Esophagus muscularis mucosa (tissue), 4 donors: ENCODE measurements around the gene NTHL1. TPM values are rescaled to one million over a fixed set of nuclear protein-coding genes. Genes with fewer than 3 reads are reported as not detected.
A peak's percentile ranks its signal among the peaks of the same experiment; 100 is the strongest.

Experiments
- DNase-seq: peaks from one replicate; pipeline ENCODE4 v3.0.0-alpha.2; 2017; ENCODE audit errors: extremely low spot score
- H3K27ac ChIP-seq, 4 donors: fragments of 200-600 bp; sonication (generic); replicated peaks in 1 of 4; 1 replicate in 3 of 4; 2 replicates in 1 of 4; pipeline ENCODE4 v1.5.1; 2016 to 2019; ENCODE audit warnings: mild to moderate bottlenecking in 1 of 4
- H3K27me3 ChIP-seq, 4 donors: fragments of 200-600 bp; sonication (generic); one replicate each; pipeline versions ENCODE4 v1.5.1 to v1.6.0; 2016 to 2019
- H3K36me3 ChIP-seq, 4 donors: fragments of 200-600 bp; sonication (generic); one replicate each; pipeline ENCODE4 v1.5.1; 2016 to 2019
- H3K4me1 ChIP-seq, 4 donors: fragments of 200-600 bp; sonication (generic); one replicate each; pipeline ENCODE4 v1.5.1; 2016 to 2019
- H3K4me3 ChIP-seq, 4 donors: fragments of 200-600 bp; sonication (generic); 1 replicate in 2 of 4; 2 replicates in 2 of 4; pipeline ENCODE4 v1.5.1; 2016 to 2019; ENCODE audit warnings: mild to moderate bottlenecking in 4 of 4, moderate library complexity in 1 of 4
- H3K9me3 ChIP-seq, 4 donors: fragments of 200-600 bp; sonication (generic); 1 replicate in 3 of 4; 2 replicates in 1 of 4; pipeline ENCODE4 v1.5.1; 2016 to 2019
- EP300 ChIP-seq: sonication (generic); formaldehyde crosslinking; IDR thresholded peaks from one replicate; pipeline ENCODE4 v1.6.1; 2017; ENCODE audit warnings: antibody characterized with exemption
- POLR2A ChIP-seq: fragments of 450-650 bp; IDR thresholded peaks from one replicate; pipeline ENCODE4 v1.6.1; 2017; ENCODE audit warnings: antibody characterized with exemption, moderate library complexity, mild to moderate bottlenecking, low read depth
- POLR2AphosphoS5 ChIP-seq, 2 donors: sonication (generic); formaldehyde crosslinking; IDR thresholded peaks; one replicate each; pipeline ENCODE4 v1.6.1; 2017; ENCODE audit warnings: antibody characterized with exemption in 2 of 2
- WGBS: methylation state at CpG from one replicate; pipeline ENCODE4 v1.1.5; 2018; 5-methylcytosine and 5-hydroxymethylcytosine counted together
- intact Hi-C: fragments of 100-400 bp; cut with DNase I; formaldehyde crosslinking; loops from one replicate; pipeline ENCODE4 v1.15.1; 2023
- total RNA-seq, 4 donors: library from RNA; depleted of rRNA; stranded (reverse); fragments of >200 nt; gene quantifications; one replicate each; pipeline versions ENCODE4 v1.1.0 to v1.2.1, GENCODE V29; 2016
- TF ChIP-seq, protein P1 (sequence below), 3 experiments: fragments of 200-600 bp in 2 of 3; fragments of 450-650 bp in 1 of 3; sonication (generic) in 2 of 3; IDR thresholded peaks; one replicate each; pipeline ENCODE4 v1.5.1; 2017 to 2019; ENCODE audit warnings: antibody characterized with exemption in 3 of 3, mild to moderate bottlenecking in 2 of 3, moderate library complexity in 1 of 3

Gene NTHL1
- total RNA-seq, 4 donors from 2014 or later: 11.8 to 25.2 (median 18.9) TPM

DNA sequence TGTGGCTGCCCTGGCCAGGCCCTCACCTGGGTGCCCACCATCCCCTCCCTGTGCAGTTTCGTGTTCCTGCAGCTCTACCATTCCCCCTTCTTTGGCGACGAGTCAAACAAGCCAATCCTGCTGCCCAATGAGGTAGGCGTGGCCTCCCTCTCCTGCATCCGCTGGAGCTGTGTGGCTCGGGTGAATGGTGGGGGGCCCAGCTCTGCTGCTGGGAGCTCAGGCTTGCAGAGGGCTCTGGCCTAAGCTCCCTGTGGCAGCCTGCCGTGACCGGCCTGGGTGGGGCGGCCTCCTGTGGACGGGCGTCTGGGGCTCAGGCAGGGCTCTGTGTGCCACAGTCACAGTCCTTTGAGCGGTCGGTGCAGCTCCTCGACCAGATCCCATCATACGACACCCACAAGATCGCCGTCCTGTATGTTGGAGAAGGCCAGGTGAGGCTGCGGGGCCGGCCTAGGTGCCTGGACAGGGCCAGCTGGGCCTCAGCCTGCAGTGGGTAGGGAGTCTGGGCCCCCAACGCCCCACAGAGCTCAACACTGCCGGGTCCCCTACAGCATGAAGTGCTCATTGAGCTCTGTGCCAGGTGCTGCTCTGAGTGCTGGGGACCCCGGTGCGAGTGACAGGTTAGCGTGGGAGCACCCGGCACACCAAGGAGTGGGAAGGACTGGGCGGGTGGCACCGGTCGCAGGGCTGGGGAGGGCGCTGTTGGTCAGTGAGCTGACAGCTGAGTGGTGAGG lies 37.4 kb upstream of the NTHL1 start:
- H3K36me3 ChIP-seq: peaks cover 16 to 100% (median 98%) of the 10 kb centered on the region in 4 donors
- no peak for TF ChIP-seq POLR2AphosphoS5 (IDR thresholded peaks at IDR 0.05)
- no peak for TF ChIP-seq POLR2A
- no peak for TF ChIP-seq EP300
- TF ChIP-seq, protein P1, sequence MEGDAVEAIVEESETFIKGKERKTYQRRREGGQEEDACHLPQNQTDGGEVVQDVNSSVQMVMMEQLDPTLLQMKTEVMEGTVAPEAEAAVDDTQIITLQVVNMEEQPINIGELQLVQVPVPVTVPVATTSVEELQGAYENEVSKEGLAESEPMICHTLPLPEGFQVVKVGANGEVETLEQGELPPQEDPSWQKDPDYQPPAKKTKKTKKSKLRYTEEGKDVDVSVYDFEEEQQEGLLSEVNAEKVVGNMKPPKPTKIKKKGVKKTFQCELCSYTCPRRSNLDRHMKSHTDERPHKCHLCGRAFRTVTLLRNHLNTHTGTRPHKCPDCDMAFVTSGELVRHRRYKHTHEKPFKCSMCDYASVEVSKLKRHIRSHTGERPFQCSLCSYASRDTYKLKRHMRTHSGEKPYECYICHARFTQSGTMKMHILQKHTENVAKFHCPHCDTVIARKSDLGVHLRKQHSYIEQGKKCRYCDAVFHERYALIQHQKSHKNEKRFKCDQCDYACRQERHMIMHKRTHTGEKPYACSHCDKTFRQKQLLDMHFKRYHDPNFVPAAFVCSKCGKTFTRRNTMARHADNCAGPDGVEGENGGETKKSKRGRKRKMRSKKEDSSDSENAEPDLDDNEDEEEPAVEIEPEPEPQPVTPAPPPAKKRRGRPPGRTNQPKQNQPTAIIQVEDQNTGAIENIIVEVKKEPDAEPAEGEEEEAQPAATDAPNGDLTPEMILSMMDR (IDR thresholded peaks at IDR 0.05): no peak
- H3K27ac ChIP-seq: peak overlapping the region in 1 of 4 donors; percentile 46
- no peak overlapping the region for H3K4me3 ChIP-seq
- intact Hi-C loops: no loop called here
- WGBS: 98% methylated on average over 13 of the region's 29 CpGs
- H3K9me3 ChIP-seq: no peaks in the 10 kb centered on the region
- DNase-seq: no peak
- H3K27me3 ChIP-seq: no peaks in the 10 kb centered on the region
- peaks cover 16 to 39% (median 30%) of the 10 kb centered on the region in 4 donors for H3K4me1 ChIP-seq

DNA sequence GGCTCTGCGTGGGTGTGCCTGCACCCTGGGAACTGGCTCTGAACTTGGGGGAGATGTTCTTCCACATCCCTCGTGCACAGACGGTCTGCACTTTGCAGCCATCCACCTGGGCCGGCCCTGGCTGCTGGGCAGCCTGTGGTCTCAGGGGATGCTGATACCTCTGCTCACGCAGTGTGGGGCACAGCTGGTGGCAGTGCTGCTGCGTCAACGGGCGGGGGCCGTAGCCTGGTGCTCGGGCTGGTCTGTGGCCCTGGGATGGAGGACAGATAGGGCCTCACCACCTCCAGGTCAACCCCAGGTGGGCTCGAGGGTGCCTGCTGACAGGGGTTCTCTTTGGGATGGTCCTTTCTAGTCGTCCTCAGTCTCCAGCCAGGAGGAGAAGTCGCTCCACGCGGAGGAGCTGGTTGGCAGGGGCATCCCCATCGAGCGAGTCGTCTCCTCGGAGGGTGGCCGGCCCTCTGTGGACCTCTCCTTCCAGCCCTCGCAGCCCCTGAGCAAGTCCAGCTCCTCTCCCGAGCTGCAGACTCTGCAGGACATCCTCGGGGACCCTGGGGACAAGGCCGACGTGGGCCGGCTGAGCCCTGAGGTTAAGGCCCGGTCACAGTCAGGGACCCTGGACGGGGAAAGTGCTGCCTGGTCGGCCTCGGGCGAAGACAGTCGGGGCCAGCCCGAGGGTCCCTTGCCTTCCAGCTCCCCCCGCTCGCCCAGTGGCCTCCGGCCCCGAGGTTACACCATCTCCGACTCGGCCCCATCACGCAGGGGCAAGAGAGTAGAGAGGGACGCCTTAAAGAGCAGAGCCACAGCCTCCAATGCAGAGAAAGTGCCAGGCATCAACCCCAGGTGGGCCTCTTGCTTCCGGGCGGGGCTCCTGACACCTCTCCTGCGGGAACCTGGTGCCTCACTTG lies 36.5 kb upstream of the NTHL1 start:
- peak overlapping the region in 2 of 4 donors; percentile 28 to 51 for H3K27ac ChIP-seq
- H3K27me3 ChIP-seq: no peaks in the 10 kb centered on the region
- H3K9me3 ChIP-seq: no peaks in the 10 kb centered on the region
- DNase-seq: no peak
- H3K4me1 ChIP-seq: peaks cover 16 to 31% (median 29%) of the 10 kb centered on the region in 4 donors
- no peak for TF ChIP-seq EP300
- TF ChIP-seq POLR2AphosphoS5 (IDR thresholded peaks at IDR 0.05): no peak
- TF ChIP-seq, protein P1 (IDR thresholded peaks at IDR 0.05): no peak
- no peak for TF ChIP-seq POLR2A
- intact Hi-C loops: no loop called here
- no peak overlapping the region for H3K4me3 ChIP-seq
- 96% methylated on average over 10 of the region's 44 CpGs for WGBS
- H3K36me3 ChIP-seq: peaks cover 21 to 100% (median 98%) of the 10 kb centered on the region in 4 donors

- DNase-seq: no peak
- intact Hi-C loops: no loop called here
- H3K27ac ChIP-seq: peak overlapping the region in 3 of 4 donors; percentile 0 to 51 (median 28)
- no peaks in the 10 kb centered on the region for H3K27me3 ChIP-seq
- H3K9me3 ChIP-seq: no peaks in the 10 kb centered on the region
- WGBS: 91% methylated on average over 6 of the region's 19 CpGs
- H3K4me1 ChIP-seq: peaks cover 16 to 31% (median 29%) of the 10 kb centered on the region in 4 donors
- no peak overlapping the region for H3K4me3 ChIP-seq
- H3K36me3 ChIP-seq: peaks cover 20 to 100% (median 98%) of the 10 kb centered on the region in 4 donors
- TF ChIP-seq POLR2A: no peak
- no peak for TF ChIP-seq EP300
- TF ChIP-seq, protein P1 (IDR thresholded peaks at IDR 0.05): no peak
- peak in 1 of 2 donors; percentile 5 for TF ChIP-seq POLR2AphosphoS5 (IDR thresholded peaks at IDR 0.05)
Measured at GRCh38 chr16:2083409-2083808, 35.8 kb upstream of the NTHL1 start.

DNA sequence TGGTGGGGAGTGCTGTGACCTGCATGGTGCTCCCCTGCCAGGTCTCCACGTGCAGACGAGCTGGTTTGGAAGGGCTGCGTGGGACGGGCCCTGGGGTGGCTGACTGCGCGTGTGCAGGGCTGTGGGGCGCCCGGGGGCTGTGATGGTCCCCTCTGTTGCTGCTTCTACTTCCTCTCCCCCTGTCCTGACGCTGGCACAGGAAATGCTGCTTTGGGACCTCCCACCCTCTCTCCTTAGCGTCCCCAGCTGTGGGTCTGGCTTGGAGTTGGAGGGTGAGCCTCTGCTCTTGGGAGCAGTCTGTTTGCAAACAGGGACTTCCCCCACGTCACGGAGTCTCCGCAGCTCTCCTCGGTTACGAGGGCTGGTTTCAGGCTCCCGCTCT lies 35.3 kb upstream of the NTHL1 start:
- H3K27ac ChIP-seq: peak overlapping the region in 2 of 4 donors; percentile 10 to 51
- WGBS: 66% methylated on average over 7 of the region's 16 CpGs
- peaks cover 16 to 31% (median 29%) of the 10 kb centered on the region in 4 donors for H3K4me1 ChIP-seq
- DNase-seq: no peak
- TF ChIP-seq POLR2AphosphoS5 (IDR thresholded peaks at IDR 0.05): no peak
- TF ChIP-seq, protein P1 (IDR thresholded peaks at IDR 0.05): no peak
- no peak for TF ChIP-seq EP300
- TF ChIP-seq POLR2A: no peak
- H3K36me3 ChIP-seq: peaks cover 16 to 100% (median 97%) of the 10 kb centered on the region in 4 donors
- H3K27me3 ChIP-seq: no peaks in the 10 kb centered on the region
- H3K9me3 ChIP-seq: no peaks in the 10 kb centered on the region
- no peak overlapping the region for H3K4me3 ChIP-seq
- intact Hi-C loops: no loop called here
